KMS-11 (cell line): ENCODE results near the gene DENND1A.

Experiments used
- H2AFZ ChIP-seq: fragments of 200-600 bp; sonication (generic); 2 replicates; pipeline ENCODE4 v1.6.1; 2016; ENCODE audit warnings: antibody characterized with exemption, mixed run types, low read depth
- H3K27ac ChIP-seq: fragments of 200-600 bp; sonication (generic); 2 replicates; pipeline ENCODE4 v1.6.1; 2016; ENCODE audit warnings: mild to moderate bottlenecking, mixed run types
- H3K27me3 ChIP-seq: fragments of 200-600 bp; sonication (generic); 2 replicates; pipeline ENCODE4 v1.6.1; 2017; ENCODE audit warnings: mild to moderate bottlenecking, low read depth, mixed run types, moderate library complexity; ENCODE audit not compliant: insufficient read depth
- H3K36me3 ChIP-seq: fragments of 200-600 bp; sonication (generic); 2 replicates; pipeline ENCODE4 v1.6.1; 2017; ENCODE audit warnings: mild to moderate bottlenecking, mixed run types; ENCODE audit not compliant: insufficient read depth
- H3K4me1 ChIP-seq: fragments of 200-600 bp; sonication (generic); 2 replicates; pipeline ENCODE4 v1.6.1; 2016; ENCODE audit warnings: mild to moderate bottlenecking, low read depth, mixed run types; ENCODE audit not compliant: poor library complexity, severe bottlenecking
- H3K4me2 ChIP-seq: fragments of 200-600 bp; sonication (generic); 2 replicates; pipeline ENCODE4 v1.7.0; 2016; ENCODE audit warnings: mild to moderate bottlenecking, mixed run types
- H3K4me3 ChIP-seq: fragments of 200-600 bp; sonication (generic); IDR thresholded peaks from 2 replicates; pipeline ENCODE4 v1.6.1; 2017; ENCODE audit warnings: low read depth, low read length, mixed read lengths; ENCODE audit not compliant: insufficient read depth
- H3K79me2 ChIP-seq: fragments of 200-600 bp; sonication (generic); 2 replicates; pipeline ENCODE4 v1.6.1; 2016; ENCODE audit warnings: low read depth, mixed run types; ENCODE audit not compliant: insufficient read depth
- H3K9ac ChIP-seq: fragments of 200-600 bp; sonication (generic); 2 replicates; pipeline ENCODE4 v1.6.1; 2016; ENCODE audit warnings: mild to moderate bottlenecking, mixed run types
- H4K20me1 ChIP-seq: fragments of 200-600 bp; sonication (generic); 2 replicates; pipeline ENCODE4 v1.6.1; 2016; ENCODE audit warnings: mild to moderate bottlenecking, mixed run types; ENCODE audit not compliant: insufficient read depth
- TF ChIP-seq, protein P1 (sequence below): fragments of 200-600 bp; sonication (generic); conservative IDR thresholded peaks from 2 replicates; pipeline ENCODE4 v1.6.1; 2017; ENCODE audit warnings: low read depth, mild to moderate bottlenecking, antibody characterized with exemption, low read length, moderate library complexity, mixed read lengths

The DENND1A gene

DNA sequence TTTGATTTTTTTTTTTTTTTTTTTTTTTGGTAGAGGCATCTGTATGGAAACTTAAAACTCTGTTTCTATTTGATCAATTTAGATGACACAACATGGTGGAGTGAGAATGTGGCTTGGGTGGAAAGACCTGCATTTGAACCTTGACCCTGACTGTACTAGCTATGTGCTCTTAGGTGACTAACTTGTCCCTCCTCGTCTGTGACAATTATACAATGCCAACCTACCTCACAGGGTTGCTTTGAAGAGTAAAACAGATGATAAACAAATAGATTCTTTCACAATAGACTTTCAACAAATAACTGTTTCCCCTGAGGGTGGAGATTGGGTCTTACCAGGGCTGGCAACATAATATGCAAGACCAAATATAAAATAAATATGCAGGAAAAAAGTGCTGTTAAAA is 464.6 kb downstream of the DENND1A start:
- no peaks in the 10 kb centered on the region for H3K4me1 ChIP-seq
- H3K4me3 ChIP-seq: no peak overlapping the region
- H3K79me2 ChIP-seq: no peaks in the 10 kb centered on the region
- H3K4me2 ChIP-seq: no peak overlapping the region
- H3K36me3 ChIP-seq: no peaks in the 10 kb centered on the region
- H3K27me3 ChIP-seq: no peaks in the 10 kb centered on the region
- H3K27ac ChIP-seq: no peak overlapping the region
- H2AFZ ChIP-seq: no peak overlapping the region
- TF ChIP-seq, protein P1, sequence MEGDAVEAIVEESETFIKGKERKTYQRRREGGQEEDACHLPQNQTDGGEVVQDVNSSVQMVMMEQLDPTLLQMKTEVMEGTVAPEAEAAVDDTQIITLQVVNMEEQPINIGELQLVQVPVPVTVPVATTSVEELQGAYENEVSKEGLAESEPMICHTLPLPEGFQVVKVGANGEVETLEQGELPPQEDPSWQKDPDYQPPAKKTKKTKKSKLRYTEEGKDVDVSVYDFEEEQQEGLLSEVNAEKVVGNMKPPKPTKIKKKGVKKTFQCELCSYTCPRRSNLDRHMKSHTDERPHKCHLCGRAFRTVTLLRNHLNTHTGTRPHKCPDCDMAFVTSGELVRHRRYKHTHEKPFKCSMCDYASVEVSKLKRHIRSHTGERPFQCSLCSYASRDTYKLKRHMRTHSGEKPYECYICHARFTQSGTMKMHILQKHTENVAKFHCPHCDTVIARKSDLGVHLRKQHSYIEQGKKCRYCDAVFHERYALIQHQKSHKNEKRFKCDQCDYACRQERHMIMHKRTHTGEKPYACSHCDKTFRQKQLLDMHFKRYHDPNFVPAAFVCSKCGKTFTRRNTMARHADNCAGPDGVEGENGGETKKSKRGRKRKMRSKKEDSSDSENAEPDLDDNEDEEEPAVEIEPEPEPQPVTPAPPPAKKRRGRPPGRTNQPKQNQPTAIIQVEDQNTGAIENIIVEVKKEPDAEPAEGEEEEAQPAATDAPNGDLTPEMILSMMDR: no peak
- H3K9ac ChIP-seq: no peak overlapping the region
- H4K20me1 ChIP-seq: no peaks in the 10 kb centered on the region

DNA sequence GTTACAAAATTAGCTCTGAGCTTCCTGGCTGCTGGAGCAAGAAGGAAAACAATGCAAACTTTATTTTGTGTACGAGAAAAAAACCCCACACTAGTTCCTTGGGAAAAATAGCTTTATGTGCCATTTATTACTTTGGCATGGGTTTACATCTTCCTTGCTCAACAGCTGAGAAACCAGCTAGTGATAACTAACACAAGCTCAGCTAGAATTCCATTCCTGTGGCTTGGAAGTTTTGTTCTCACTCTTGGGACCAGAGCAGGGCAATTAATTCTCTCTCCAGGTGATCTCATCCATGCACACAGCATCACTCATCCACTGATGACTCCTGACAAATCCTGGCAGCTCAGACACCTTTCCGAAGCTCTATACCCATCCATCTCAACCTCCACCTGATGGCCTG is 469.8 kb downstream of the DENND1A start:
- H3K36me3 ChIP-seq: no peaks in the 10 kb centered on the region
- no peak overlapping the region for H3K4me3 ChIP-seq
- no peaks in the 10 kb centered on the region for H3K79me2 ChIP-seq
- H3K27me3 ChIP-seq: no peaks in the 10 kb centered on the region
- no peak overlapping the region for H3K4me2 ChIP-seq
- H3K4me1 ChIP-seq: no peaks in the 10 kb centered on the region
- TF ChIP-seq, protein P1: no peak
- H3K27ac ChIP-seq: no peak overlapping the region
- no peak overlapping the region for H2AFZ ChIP-seq
- no peaks in the 10 kb centered on the region for H4K20me1 ChIP-seq
- H3K9ac ChIP-seq: no peak overlapping the region

DNA sequence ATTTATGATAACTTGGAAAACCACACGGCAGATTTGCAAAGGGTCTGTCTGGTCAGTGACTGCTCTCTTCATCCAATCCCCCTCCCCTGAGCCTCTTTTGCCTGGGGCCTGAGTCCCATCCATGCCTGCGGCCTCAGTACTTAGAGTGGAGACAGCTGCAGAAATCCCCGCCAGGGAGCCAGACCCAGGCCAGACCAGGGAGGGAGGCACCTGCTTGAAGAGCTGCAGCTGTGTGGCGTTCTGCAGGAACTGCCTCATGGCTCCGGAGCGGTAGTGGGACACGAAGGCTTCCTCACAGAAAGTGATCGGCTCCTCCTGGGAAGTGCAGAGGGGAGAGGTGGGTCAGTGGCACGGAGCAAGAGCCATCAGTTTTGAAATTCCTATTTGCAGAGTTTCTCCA is 472.3 kb downstream of the DENND1A start:
- Histone ChIP-seq H3K79me2 (no peaks in the 10 kb centered on the region), H3K4me2 (no peak overlapping the region), H3K27me3 (no peaks in the 10 kb centered on the region), H4K20me1 (no peaks in the 10 kb centered on the region), H3K4me1 (no peaks in the 10 kb centered on the region), H3K36me3 (no peaks in the 10 kb centered on the region), H3K27ac (no peak overlapping the region), H3K9ac (no peak overlapping the region), H3K4me3 (no peak overlapping the region), H2AFZ (no peak overlapping the region)
- TF ChIP-seq, protein P1: no peak

DNA sequence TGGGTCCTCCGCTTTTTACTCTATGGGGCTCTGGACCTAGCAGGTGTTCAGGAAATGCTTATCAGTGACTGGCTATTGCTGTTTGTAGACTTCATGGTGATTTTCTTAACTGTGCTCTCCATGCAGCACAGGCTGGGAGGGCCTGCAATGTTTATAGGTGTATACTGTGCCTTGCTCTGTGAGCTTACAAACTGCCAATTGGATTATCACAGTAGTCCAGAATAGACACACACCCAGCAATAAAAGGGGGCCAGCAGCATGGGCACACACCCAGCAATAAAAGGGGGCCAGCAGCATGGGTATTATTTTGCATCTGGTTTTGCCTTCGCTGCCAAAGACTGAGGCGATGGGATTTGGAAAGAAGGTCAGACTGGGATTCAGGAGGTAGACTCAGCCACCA is 473.9 kb downstream of the DENND1A start:
- H3K36me3 ChIP-seq: no peaks in the 10 kb centered on the region
- H3K27ac ChIP-seq: no peak overlapping the region
- H3K4me2 ChIP-seq: no peak overlapping the region
- no peaks in the 10 kb centered on the region for H3K4me1 ChIP-seq
- TF ChIP-seq, protein P1: no peak
- H3K4me3 ChIP-seq: no peak overlapping the region
- H3K79me2 ChIP-seq: no peaks in the 10 kb centered on the region
- H2AFZ ChIP-seq: no peak overlapping the region
- H3K27me3 ChIP-seq: no peaks in the 10 kb centered on the region
- H4K20me1 ChIP-seq: no peaks in the 10 kb centered on the region
- H3K9ac ChIP-seq: no peak overlapping the region
